SU-DHL-6 (cell line): Measurements from ENCODE around the gene SIRPG.

Experiments
- H2AFZ ChIP-seq: fragments of 200-600 bp; sonication (generic); 2 replicates; pipeline ENCODE4 v1.6.1; 2014; ENCODE audit warnings: low read depth, mild to moderate bottlenecking, moderate library complexity, mixed read lengths, antibody characterized with exemption, low read length; ENCODE audit not compliant: severe bottlenecking
- H3F3A ChIP-seq: fragments of 200-600 bp; shearing (Covaris generic); 2 replicates; pipeline ENCODE4 v1.6.0; 2016; ENCODE audit warnings: antibody characterized with exemption, mild to moderate bottlenecking; ENCODE audit not compliant: insufficient read depth
- H3K27ac ChIP-seq: fragments of 200-600 bp; sonication (generic); 2 replicates; pipeline ENCODE4 v1.5.1; 2016; ENCODE audit warnings: low read depth, mild to moderate bottlenecking, low read length, moderate library complexity, mixed read lengths
- H3K27me3 ChIP-seq: fragments of 200-600 bp; sonication (generic), shearing (Covaris generic); 2 replicates; pipeline ENCODE4 v1.6.0; 2014; ENCODE audit warnings: mild to moderate bottlenecking, low read length
- H3K36me3 ChIP-seq: fragments of 200-600 bp; sonication (generic); 2 replicates; pipeline ENCODE4 v1.6.1; 2014; ENCODE audit warnings: mild to moderate bottlenecking, low read length, mixed read lengths
- H3K4me2 ChIP-seq: fragments of 300-600, 200-600 bp; shearing (Covaris generic), sonication (generic); 2 replicates; pipeline ENCODE4 v1.6.0; 2014; ENCODE audit warnings: low read length, low read depth, mild to moderate bottlenecking; ENCODE audit not compliant: poor library complexity, severe bottlenecking
- H3K4me3 ChIP-seq: fragments of 200-600 bp; sonication (generic); 2 replicates; pipeline ENCODE4 v1.5.1; 2014; ENCODE audit warnings: antibody characterized with exemption, low read length, mild to moderate bottlenecking, mixed read lengths; ENCODE audit not compliant: insufficient read depth, poor library complexity, severe bottlenecking
- H3K79me2 ChIP-seq: fragments of 200-600 bp; sonication (generic); 2 replicates; pipeline ENCODE4 v1.6.1; 2014; ENCODE audit warnings: mild to moderate bottlenecking, low read length, moderate library complexity; ENCODE audit not compliant: insufficient read depth
- H3K9ac ChIP-seq: fragments of 200-600 bp; sonication (generic); 2 replicates; pipeline ENCODE4 v1.7.0; 2014; ENCODE audit warnings: mild to moderate bottlenecking, low read length
- H3K9me2 ChIP-seq: fragments of 200-600 bp; sonication (generic); replicated peaks from 2 replicates; pipeline ENCODE4 v1.6.1; 2014; ENCODE audit warnings: low read length; ENCODE audit not compliant: insufficient read depth
- H3K9me3 ChIP-seq: fragments of 200-600 bp; sonication (generic); 2 replicates; pipeline ENCODE4 v1.6.1; 2014; ENCODE audit warnings: low read length, mixed read lengths; ENCODE audit not compliant: insufficient read depth
- H4K20me1 ChIP-seq: fragments of 200-600 bp; sonication (generic); 2 replicates; pipeline ENCODE4 v1.6.1; 2014; ENCODE audit warnings: low read depth, mild to moderate bottlenecking, antibody characterized with exemption, low read length, moderate library complexity, mixed read lengths
- EZH2phosphoT487 ChIP-seq: fragments of 200-600 bp; sonication (generic), shearing (Covaris generic); conservative IDR thresholded peaks from 2 replicates; pipeline ENCODE4 v1.6.1; 2018; ENCODE audit warnings: mild to moderate bottlenecking, antibody characterized with exemption, low read length, moderate library complexity, mixed read lengths
- TF ChIP-seq, protein P1 (sequence below): fragments of 200-600 bp; sonication (generic); IDR thresholded peaks from one replicate; pipeline ENCODE4 v1.5.1; 2017; ENCODE audit warnings: antibody characterized with exemption, mild to moderate bottlenecking, low read length, moderate library complexity; ENCODE audit not compliant: insufficient read depth, poor library complexity, severe bottlenecking

Gene SIRPG

DNA sequence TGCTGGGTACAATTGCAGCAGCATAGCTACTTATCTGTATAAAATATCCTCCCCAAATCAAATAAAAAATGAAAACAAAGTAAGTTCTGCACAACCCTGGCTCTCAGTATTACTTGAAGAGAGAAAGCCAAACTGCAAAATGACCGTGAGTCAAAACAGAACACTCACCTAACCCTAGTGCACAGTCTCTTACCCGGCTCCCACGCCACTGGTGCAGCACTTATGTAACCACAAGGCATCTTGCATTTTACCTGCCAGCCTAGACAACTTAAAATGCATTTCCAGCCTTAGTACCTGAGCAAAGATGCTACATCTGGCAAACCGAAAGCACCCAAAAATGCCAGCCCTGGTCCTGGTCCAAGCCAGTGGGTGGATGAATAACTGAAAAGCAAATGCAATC, 25.4 kb downstream of the SIRPG start:
- Histone ChIP-seq H3F3A (no peaks in the 10 kb centered on the region), H3K9ac (no peak overlapping the region)

DNA sequence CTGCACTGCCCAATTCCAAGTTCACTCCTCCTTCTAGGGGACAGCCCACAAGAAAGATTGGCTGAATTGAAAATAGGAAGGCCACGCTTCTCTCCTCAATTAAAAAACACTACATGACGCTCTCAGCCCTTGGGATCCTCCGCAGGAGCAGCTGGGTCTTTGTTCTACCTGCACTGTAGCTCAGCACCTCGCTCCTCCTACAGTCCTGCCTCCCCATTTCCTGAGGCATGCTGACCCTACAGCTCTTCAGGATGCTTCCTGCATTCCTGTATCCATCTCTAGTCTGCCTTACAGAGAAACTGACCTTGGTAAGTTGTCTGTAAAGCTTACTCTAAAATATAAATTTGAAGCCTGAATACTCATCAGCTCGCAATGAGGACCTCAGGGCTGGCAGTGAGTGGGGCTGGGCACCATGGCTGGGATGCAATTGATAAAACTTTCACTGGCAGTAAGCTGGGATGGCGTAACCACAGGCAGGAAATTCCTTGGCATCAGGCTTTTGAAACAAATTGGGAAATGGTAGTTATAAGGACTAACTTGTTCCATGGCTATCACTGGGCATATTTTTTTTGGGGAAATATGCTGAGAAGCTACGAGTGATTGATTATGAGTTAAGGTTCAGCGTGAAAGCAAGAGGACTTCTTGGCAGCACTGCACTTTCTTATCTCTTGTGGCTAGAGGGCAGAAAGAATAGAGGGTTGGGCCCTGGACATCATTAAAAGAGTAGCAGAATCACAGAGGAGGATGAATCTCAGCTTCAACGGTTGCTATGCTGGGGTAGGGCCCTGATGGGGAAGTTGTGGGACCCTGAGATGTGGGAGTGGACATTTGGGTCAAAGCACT, 26.0 kb downstream of the SIRPG start:
- no peak overlapping the region for H3K27ac ChIP-seq
- H3K27me3 ChIP-seq = no peaks in the 10 kb centered on the region
- no peaks in the 10 kb centered on the region for H3K36me3 ChIP-seq
- no peaks in the 10 kb centered on the region for H3K9me2 ChIP-seq
- H2AFZ ChIP-seq = no peak overlapping the region
- no peaks in the 10 kb centered on the region for H3K79me2 ChIP-seq
- H3K4me2 ChIP-seq = no peak overlapping the region
- no peaks in the 10 kb centered on the region for H3F3A ChIP-seq
- H3K9me3 ChIP-seq = no peaks in the 10 kb centered on the region
- no peak overlapping the region for H3K9ac ChIP-seq
- no peak for TF ChIP-seq EZH2phosphoT487
- TF ChIP-seq, protein P1, sequence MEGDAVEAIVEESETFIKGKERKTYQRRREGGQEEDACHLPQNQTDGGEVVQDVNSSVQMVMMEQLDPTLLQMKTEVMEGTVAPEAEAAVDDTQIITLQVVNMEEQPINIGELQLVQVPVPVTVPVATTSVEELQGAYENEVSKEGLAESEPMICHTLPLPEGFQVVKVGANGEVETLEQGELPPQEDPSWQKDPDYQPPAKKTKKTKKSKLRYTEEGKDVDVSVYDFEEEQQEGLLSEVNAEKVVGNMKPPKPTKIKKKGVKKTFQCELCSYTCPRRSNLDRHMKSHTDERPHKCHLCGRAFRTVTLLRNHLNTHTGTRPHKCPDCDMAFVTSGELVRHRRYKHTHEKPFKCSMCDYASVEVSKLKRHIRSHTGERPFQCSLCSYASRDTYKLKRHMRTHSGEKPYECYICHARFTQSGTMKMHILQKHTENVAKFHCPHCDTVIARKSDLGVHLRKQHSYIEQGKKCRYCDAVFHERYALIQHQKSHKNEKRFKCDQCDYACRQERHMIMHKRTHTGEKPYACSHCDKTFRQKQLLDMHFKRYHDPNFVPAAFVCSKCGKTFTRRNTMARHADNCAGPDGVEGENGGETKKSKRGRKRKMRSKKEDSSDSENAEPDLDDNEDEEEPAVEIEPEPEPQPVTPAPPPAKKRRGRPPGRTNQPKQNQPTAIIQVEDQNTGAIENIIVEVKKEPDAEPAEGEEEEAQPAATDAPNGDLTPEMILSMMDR = no peak
- H3K4me3 ChIP-seq = no peak overlapping the region
- H4K20me1 ChIP-seq = no peaks in the 10 kb centered on the region

More for the DNA sequence above, 25.4 kb downstream of the SIRPG start:
- Histone ChIP-seq H3K9me2 (no peaks in the 10 kb centered on the region), H4K20me1 (no peaks in the 10 kb centered on the region), H3K9me3 (no peaks in the 10 kb centered on the region), H3K4me2 (no peak overlapping the region), H3K36me3 (no peaks in the 10 kb centered on the region), H3K79me2 (no peaks in the 10 kb centered on the region), H3K4me3 (no peak overlapping the region), H3K27ac (no peak overlapping the region), H2AFZ (no peak overlapping the region), H3K27me3 (no peaks in the 10 kb centered on the region)
- TF ChIP-seq, protein P1 = no peak
- no peak for TF ChIP-seq EZH2phosphoT487

DNA sequence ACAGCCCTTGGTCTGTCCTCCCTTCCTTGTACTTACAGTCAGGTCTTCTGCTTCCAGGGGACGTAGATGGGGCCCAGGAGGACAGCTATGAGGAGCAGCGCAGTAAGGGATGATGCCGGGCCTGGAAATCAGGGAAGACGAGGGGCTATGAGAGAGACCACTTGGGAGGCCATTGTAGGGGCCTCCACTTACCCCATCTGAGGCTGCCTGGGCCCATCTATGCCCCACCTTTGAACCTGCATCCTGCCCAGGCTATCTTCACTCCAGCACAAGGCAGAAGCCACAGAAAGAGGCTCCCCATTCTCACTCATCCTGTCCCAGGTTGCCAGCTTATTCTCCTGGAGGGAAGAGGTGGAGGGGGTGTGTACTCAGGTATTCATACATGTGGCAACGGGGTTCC, 27.4 kb downstream of the SIRPG start:
- H3K4me3 ChIP-seq = no peak overlapping the region
- H3K9me2 ChIP-seq = no peaks in the 10 kb centered on the region
- H3K4me2 ChIP-seq = no peak overlapping the region
- no peaks in the 10 kb centered on the region for H4K20me1 ChIP-seq
- H3K27ac ChIP-seq = no peak overlapping the region
- H3K27me3 ChIP-seq = no peaks in the 10 kb centered on the region
- H3K9me3 ChIP-seq = no peaks in the 10 kb centered on the region
- H3K9ac ChIP-seq = no peak overlapping the region
- H3F3A ChIP-seq = no peaks in the 10 kb centered on the region
- TF ChIP-seq, protein P1 = no peak
- TF ChIP-seq EZH2phosphoT487 = no peak
- H3K79me2 ChIP-seq = no peaks in the 10 kb centered on the region
- no peak overlapping the region for H2AFZ ChIP-seq
- no peaks in the 10 kb centered on the region for H3K36me3 ChIP-seq
